ENCODE results near the gene NIPA2.

DNA sequence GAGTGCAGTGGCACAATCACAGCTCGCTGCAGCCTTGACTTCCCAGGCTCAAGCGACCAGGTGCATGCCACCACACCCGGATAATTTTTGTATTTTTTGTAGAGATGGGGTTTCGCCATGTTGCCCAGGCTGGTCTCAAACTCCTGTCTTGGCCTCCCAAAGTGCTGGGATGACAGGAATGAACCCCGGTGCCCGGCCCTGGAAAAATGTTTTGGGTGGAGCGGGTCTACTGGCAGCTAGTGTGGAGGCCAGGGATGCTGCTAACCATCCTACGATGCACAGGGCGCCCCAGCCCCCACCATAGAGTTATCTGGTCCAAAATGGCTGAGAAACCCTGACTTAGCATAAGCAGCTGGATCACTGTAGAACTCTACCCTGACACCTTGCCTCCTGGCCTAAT is 35.4 kb downstream of the NIPA2 start:
- TF ChIP-seq EZH2 (IDR thresholded peaks at IDR 0.05; ENCODE audit: low read length, unreplicated experiment) (no peak), EZH2phosphoT487 (IDR thresholded peaks at IDR 0.05; ENCODE audit: borderline replicate concordance, low read length) (no peak)
- TF ChIP-seq, protein P1, sequence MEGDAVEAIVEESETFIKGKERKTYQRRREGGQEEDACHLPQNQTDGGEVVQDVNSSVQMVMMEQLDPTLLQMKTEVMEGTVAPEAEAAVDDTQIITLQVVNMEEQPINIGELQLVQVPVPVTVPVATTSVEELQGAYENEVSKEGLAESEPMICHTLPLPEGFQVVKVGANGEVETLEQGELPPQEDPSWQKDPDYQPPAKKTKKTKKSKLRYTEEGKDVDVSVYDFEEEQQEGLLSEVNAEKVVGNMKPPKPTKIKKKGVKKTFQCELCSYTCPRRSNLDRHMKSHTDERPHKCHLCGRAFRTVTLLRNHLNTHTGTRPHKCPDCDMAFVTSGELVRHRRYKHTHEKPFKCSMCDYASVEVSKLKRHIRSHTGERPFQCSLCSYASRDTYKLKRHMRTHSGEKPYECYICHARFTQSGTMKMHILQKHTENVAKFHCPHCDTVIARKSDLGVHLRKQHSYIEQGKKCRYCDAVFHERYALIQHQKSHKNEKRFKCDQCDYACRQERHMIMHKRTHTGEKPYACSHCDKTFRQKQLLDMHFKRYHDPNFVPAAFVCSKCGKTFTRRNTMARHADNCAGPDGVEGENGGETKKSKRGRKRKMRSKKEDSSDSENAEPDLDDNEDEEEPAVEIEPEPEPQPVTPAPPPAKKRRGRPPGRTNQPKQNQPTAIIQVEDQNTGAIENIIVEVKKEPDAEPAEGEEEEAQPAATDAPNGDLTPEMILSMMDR (conservative IDR thresholded peaks at IDR 0.05; ENCODE audit: low read depth, low read length): no peak
